ENCODE results near the gene FRMD7.
"Not testable (repeated sequence)": the region's sequence is repeated elsewhere in the genome, so short reads cannot be mapped to it uniquely, and the experiment has no call there.

Gene FRMD7, protein sequence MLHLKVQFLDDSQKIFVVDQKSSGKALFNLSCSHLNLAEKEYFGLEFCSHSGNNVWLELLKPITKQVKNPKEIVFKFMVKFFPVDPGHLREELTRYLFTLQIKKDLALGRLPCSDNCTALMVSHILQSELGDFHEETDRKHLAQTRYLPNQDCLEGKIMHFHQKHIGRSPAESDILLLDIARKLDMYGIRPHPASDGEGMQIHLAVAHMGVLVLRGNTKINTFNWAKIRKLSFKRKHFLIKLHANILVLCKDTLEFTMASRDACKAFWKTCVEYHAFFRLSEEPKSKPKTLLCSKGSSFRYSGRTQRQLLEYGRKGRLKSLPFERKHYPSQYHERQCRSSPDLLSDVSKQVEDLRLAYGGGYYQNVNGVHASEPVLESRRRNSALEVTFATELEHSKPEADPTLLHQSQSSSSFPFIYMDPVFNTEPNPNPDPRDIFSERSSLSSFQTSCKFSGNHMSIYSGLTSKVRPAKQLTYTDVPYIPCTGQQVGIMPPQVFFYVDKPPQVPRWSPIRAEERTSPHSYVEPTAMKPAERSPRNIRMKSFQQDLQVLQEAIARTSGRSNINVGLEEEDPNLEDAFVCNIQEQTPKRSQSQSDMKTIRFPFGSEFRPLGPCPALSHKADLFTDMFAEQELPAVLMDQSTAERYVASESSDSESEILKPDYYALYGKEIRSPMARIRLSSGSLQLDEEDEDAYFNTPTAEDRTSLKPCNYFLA

DNA sequence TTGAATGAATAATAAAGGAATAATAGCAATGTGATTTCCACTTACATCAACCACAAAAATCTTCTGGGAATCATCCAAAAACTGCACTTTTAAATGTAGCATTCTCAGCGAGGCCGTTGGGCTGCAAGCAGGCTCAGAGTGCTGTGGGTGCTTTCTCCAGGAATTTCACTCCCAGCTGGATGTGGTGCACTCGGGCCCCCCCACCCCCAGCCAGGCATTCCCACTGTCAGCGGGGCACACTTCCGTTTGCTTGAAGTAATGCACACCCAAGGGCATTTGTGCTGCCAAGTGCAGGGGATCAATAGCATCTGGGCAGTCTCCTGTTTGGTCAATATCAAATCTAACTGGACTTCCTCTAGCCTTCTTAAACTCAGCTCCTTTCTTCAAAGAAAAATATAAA is at the start of gene FRMD7:
TSS of gene FRMD7 (minus strand) at position 278 of the 400 bp plus-strand sequence. CDS start at position 102, 176 bp downstream.
- no peak for DNase-seq (ENCODE audit: low read depth)

DNA sequence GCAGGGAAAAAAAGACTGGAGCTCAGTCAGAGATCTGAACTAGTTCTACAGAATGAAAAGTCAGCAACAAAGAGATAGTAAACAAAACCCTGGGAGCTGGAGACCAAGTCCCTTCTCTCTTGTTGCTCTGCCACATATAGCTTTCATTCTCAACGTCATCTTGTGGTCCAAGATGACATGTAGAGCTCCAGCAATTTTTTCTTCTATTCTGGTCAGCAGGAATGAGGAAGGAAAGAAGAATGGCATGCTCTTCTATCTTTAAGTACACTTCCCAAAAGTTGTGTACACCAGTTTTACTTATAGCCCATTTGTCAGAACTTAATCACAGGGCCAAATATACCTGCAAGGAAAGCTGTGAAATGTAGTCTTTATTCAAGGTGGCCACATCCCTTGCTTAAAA is 45.8 kb upstream of the FRMD7 start:
- no peak for DNase-seq (ENCODE audit: low read depth)

DNA sequence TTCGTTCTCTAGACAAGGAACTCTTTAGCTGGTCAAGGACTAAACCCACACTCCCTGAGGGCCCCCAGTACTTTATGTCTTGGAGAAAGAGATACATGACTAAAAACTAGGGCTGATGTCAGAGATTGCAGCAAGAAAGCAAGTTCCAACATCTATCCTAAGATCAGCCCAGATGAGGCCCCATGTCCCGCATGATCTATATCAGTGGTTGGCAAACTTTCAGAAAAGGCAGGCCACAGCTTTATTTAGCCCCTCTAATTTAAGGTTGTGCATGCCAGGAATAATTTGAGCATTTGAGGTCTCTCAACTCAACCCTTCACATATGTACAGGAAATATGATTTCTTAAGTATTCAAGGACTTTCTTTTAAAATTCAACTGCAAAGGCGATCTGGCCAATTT is 44.1 kb upstream of the FRMD7 start:
- no peak for DNase-seq (ENCODE audit: low read depth)

DNA sequence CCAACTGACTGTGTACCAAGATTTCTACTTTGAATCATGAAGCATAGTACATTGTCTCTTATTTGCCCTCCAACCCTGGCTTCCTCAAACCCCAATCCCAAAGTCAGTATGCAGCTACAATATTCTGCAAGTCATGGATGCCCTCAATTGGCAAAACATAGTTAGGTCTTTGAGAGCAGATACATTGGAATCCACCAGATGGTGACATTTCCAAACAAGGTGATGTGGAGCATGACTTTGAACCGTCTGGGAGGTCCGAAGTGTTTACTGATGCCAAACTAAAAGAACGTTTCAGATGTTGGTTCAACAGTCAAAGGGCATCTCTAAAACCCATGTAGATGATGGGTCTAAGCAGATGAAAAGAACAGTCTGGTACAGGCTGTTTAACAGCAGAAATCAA is 43.7 kb upstream of the FRMD7 start:
- DNase-seq (ENCODE audit: low read depth): no peak

DNA sequence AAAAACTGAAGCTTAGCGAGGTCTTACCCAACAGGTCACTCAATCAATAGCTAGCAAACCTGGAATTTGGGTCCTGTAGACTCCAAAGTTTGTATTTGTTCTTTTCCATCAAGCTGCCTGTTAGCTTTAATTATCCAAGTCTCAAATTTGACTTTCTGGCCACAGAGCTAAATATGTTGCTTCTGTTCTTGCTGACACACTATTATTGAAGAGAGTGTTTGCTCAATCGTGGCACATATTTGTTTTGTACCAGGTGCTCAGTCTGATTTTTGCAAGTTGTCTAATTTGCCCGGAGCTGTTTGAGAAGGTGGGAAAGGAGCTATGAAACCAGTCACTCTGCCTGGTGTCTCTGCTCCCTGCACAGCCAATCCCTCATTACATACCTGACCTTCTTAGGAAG is 41.7 kb upstream of the FRMD7 start:
- no peak for DNase-seq (ENCODE audit: low read depth)

DNA sequence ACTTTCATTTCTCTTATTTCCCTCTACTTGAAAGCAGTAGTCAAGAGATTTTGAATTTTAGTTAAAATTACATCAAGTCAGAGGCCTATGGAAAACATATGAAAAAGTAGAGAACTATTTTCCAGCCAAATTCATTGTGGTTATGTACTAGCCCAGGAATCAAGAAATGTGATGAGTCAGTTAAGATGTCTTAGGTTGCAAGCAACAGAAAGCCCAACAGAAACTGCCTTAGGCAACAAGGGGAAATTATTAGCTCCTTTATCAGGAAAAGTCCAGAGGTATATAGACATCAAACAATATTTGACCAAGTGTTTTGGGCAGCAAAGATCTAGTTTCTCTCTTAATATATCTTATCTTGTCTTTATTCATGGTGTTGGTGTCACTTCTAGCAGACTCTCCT is 37.8 kb upstream of the FRMD7 start:
- no peak for DNase-seq (ENCODE audit: low read depth)

DNA sequence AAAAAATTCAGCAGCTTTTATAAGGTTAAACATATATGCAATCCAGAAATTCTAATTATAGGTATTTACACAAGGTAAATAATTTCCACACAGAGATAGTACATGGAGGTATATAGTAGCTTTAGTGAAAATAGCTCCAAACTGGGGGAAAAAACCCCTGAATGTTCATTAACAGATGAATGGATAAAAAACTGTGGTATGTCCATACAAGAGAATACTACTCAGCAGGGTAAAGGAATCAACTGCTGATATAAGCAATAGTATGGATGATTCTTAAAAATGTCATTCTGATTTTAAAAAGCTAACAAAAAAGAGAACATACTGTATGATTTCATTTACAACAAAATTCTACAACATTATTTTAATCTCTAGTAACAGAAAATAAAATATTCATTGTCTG is 37.2 kb upstream of the FRMD7 start:
- DNase-seq (ENCODE audit: low read depth): no peak

DNA sequence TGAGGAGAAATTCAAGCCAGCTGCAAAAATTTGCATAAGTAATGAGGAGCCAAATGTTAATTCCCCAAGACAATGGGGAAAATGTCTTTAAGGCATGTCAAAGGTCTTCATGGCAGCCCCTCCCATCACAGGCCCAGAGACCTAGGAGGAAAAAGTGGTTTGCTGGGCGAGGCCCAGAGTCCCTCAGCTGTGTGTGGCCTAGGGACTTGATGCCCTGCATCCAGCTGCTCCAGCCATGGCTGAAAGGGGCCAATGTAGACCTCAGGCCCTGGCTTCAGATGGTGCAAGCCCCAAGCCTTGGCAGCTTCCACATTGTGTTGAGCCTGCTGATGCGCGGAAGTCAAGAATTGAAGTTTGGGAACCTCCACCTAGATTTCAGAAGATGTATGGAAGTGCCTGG is 35.3 kb upstream of the FRMD7 start:
- DNase-seq (ENCODE audit: low read depth): not testable (repeated sequence)

DNA sequence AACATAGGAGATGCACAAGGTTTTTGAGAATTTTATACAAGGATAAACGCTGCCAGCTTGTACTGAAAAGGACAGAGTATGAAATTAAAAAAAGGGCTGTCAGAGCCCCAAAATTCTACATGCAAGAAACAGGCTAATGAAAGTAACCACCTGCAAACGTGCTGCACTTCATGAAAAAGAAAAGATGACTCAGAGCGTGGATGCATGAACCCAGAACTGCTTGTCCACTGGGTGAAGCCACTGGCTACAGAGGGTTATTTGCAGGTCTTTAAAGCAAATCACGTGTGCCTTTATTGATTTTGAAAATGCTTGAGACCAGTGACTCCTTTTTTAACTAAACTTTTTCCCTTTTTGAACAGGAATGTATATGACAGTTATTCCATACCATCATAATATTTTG is 25.3 kb upstream of the FRMD7 start:
- DNase-seq (ENCODE audit: low read depth): no peak

DNA sequence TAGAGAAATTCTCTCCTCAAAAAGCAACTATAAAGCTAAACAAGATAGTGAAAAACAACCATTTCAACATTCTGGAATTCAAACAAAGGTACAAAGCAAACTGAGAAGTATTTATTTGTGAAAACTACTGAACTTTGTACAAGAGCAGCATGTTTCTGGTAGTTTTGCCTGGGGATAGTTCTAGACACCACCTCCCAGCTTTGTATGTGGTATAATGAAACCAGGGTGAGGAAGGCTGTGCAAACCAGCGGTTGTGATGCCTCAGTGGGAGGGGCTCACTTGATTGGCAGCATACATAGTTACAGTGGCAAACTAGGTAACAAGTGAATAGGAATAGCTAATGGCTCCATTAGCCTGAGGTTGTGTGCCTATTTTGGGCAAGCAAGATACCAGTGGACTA is 18.6 kb upstream of the FRMD7 start:
- DNase-seq (ENCODE audit: low read depth): no peak

DNA sequence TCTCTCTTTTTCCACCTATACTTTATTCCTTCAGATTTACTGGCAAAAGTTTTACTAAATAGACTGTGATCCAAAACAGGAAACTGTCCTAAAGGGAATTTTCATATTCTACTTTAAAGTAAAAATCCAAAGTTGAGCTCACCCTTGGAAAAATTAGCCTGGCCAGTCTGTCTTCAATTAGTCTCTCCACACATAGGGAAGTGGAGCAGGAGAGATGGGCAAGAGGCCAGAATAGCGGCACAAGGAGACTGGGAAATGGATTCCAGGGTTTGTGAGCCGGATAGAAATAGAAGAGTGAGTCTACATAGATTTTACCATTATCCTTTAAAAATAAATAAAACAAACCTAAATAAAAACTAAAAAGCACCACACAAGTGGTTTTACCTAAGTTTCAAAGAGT is 16.2 kb upstream of the FRMD7 start:
- DNase-seq (ENCODE audit: low read depth): no peak

DNA sequence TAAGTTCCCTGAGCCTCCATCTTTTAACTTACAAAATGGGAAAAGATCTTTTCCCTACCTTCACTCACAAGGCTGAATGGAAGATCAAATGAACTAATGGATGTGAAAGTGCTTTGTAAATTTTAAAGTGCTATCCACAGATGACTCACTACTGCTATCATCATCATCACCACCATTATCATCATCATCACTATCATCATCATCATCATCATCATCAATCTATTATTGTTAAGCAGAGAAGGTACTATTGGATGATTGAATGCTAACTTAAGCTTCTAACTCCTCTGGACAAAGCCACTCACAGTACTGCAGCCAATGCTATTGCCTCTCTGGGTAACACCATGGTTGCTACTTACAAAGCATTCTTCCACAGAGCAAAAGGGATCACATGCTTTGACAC is 1.9 kb downstream of the FRMD7 start:
- no peak for DNase-seq (ENCODE audit: low read depth)

DNA sequence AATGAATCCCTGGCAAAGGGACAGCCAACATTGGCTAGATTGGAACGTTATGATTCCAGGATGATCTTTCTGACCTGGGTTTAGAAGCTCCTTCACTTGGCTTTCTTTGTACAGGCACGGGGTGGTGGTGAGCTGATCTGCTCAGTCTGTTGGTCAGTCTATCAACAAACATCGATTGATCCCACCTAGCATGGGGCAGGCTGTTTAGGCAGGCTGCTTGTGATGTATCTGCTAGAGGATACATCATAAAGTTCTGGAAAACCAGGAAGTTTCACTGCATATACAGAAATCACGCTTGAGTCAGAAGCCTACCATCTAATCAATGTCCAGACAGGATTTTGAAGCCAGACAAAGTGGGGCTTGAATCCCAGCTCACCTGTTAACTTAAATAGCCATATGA is 6.9 kb downstream of the FRMD7 start:
- no peak for DNase-seq (ENCODE audit: low read depth)

DNA sequence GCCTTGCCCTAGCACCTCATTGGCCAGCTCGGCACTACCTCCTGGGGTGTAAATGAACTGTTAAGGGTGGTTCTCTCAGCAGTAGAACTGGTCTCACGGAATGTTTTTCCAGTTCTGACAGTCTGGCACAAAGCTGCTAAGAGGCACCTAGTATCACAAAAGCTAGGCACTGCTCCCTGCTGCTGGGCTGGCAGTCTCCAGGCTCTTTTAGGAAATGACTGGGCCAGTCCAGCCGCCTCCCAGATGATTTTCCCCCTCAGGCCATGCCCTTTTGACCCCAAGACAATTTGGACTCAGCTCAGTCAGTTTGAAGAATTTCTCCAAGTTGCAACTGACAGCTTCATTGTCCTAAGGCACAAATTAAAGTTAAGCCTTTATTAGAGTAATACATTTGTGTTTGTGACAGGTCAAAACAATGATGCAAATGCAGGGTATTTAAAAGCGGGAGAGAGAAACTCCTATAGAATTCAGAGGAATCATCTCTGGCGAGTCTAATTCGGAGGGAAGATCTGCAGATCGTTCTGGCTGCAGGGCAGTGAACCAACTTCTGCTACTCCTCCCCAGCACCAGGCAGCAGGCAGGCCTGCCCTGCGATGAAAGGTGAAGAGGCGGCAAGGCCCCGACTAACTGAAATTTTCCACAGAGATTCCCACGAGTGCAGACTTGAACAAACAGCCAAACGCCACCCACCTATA is 7.9 kb downstream of the FRMD7 start:
- no peak for DNase-seq (ENCODE audit: low read depth)

DNA sequence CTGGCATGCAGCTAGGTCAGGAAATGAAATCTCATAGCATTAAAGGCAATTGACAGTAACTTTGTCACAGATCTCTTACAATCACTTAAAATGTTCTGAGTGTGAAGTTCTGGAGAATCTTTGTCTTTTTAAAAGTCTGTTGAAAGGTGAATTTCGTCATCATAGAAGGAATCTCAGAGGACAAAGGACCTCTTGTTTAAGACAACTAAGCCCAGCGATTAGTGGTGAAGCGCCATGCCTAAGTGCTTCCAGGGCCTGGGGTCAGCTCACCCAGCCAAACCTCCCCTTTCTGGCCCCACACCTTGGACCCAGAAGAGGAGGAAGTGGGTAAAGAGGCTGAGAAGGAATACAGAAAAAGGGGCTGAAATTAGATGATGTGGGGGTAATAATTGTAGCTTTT is 8.5 kb downstream of the FRMD7 start:
- DNase-seq (ENCODE audit: low read depth): no peak

DNA sequence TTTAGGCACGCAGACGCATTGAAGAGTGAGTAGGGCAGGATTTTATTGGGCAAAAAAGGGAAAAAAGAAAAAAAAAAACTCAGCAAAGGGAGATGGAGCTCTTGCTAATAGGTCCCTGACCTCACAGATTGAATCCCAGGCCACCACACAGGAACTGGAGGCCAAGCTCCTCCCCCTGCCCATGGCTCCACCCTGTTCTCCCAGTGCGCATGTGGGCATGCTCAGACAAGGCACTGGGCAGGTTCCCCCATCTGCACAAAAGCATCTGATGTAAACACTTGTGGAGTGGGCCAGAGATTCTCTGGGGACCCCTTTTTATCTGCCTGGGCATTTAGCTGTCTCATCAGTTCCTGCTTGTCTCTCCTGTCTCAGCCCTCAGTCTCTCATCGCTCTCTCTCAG is 9.5 kb downstream of the FRMD7 start:
- no peak for DNase-seq (ENCODE audit: low read depth)

DNA sequence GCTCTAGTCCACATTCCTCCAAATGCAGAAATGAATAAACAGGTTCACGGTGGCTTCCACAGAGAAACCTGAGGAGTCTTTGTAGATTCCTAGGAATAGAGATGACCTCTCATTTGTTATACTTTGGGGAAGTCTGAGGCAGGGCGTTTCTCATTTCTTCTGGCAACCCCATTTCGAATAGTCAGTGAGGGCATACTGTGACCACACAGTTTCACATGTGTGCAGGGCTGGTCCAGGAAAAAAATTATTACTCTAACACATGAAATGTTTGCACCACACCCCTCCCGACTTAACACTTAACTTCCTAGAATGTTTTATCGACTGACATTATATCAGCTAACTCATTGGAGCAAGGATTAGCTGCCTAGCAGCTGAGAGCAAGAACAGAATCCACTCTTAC is 12.0 kb downstream of the FRMD7 start:
- DNase-seq (ENCODE audit: low read depth): no peak

DNA sequence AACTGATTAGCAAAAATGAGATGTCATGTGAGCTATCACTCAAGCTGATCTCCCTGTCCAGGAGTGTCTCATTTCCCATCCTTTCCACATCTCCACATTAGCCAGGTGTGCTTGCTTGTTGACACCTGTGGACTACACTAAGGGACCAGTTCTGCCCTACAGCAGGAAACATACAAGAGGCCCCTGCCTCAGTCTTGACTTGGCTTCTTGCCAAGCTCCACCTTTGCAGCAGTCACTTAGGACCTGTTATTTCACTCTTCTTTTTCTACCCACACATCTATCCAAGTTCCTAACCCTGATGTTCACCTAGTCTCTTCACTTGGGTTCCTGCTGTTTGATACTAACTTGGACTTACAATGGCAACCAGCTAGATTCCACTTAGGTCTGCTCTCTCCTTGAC is 13.2 kb downstream of the FRMD7 start:
- no peak for DNase-seq (ENCODE audit: low read depth)

DNA sequence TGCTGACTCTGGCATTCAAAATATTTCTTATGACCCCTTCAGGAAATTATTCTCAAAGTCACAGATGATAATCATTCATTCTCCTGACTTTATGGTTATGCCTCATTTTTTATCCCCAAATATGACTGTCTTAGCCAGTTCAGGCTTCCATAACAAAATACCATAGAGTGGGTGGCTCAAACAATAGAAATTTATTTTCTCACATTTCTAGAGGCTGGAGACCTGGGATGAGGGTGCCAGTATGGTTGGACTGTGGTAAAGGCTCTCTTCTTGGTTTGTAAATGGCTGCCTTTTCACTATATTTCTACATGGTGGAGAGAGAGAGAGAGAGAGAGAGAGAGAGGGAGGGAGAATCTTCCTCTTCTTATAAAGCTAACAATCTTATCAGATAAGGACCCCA is 20.5 kb downstream of the FRMD7 start:
- no peak for DNase-seq (ENCODE audit: low read depth)

DNA sequence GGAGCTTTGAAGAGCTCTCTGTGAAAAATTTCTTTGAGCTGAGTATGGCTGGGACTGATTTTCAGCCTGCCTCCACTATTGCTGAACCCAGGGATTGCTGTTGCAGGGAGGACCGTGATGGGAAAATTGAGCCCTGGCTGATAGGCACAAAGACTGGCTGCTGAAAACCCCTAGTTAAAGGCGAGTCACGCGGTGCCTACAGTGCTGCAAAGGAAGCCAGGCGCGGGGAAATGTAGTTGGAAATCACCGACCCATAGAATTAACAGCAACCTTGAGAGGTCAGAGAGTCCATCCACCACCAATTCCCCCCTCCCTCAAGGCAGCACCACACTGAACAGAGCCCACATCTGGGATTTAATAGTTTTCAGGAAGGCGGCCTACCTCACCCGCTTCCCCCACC is 26.0 kb downstream of the FRMD7 start:
- no peak for DNase-seq (ENCODE audit: low read depth)

DNA sequence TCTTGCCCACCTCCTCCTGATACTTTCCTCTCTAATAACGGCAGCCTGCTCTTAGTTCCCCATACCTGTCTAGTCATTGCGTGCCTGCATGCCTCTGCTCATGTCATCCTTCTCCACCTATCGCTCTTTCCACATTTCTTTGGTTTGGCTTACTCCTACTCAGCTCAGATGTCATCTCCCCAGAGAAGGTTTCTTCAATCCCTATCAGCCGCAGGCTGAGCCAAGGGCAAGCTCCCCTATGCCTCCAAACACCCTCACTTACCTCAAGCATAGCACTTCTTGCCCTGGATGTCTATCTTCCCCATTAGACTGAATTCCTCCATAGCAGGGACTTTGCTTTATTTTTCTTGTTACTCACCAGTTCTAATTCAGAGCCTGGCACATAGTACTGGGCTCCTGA is 26.6 kb downstream of the FRMD7 start:
- DNase-seq (ENCODE audit: low read depth): no peak

DNA sequence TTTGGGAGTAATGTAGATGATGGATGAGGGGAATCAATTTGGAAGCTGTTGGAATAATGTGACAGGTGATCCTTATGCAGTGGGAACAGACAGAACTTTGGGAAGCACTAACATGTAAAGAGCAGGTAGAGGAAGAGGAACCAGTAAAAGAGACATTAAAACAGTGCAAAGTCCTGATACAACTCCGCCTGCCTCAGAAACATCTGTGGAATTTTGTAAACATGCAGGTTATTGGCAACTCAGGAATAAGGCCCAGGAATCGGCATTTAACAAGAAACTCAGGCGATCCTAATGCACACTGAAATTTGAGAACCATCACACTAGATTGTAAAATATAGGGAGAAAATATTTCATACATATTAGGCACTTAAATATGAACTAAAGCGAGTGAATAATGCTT is 29.1 kb downstream of the FRMD7 start:
- not testable (repeated sequence) for DNase-seq (ENCODE audit: low read depth)

DNA sequence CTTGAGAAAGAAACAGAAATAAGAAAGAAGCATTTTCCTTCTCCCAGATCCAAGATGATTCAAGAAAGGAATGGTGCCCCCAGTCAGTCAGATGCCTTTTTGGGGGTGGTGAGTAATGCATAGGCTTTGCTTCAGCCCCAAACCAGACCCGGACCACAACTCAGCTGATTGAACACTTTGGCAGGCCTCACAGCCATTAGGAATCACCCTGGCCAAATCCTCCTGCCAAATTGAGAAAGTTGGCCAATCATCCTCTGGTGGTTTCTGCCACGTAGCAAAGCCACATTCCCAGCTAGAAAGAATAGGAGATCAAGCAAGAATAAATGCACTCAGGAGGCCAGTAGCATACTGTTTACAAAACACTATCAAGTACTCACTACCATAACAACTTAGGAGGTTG is 33.7 kb downstream of the FRMD7 start:
- no peak for DNase-seq (ENCODE audit: low read depth)
